A549 (cell line): ENCODE data around the gene CXCR4.

ENCODE experiments used
- BCL3 ChIP-seq: fragments of >200 bp; sonication (Bioruptor Twin); formaldehyde crosslinking; IDR thresholded peaks from 3 replicates; pipeline ENCODE4 v1.6.1; 2016
- CBX8 ChIP-seq: fragments of 200-600 bp; sonication (generic); IDR thresholded peaks from 2 replicates; pipeline ENCODE4 v1.6.1; 2016
- CTCF ChIP-seq: fragments of >200 bp; sonication (Bioruptor Twin); formaldehyde crosslinking; IDR thresholded peaks from 3 replicates; pipeline ENCODE4 v1.5.1; 2016
- EP300 ChIP-seq, 2 experiments: fragments of >200 bp; sonication (Bioruptor Twin); formaldehyde crosslinking; IDR thresholded peaks; 2 replicates in 1 of 2; 3 replicates in 1 of 2; pipeline ENCODE4 v1.6.1; 2016 to 2017
- FOSB ChIP-seq: fragments of 250-450 bp; sonication (Bioruptor Pico); IDR thresholded peaks from 2 replicates; pipeline ENCODE4 v1.5.0; 2020; ENCODE audit warnings: mild to moderate bottlenecking, moderate library complexity
- FOSL2 ChIP-seq, 2 experiments: fragments of 450-650 bp in 1 of 2; fragments of >200 bp in 1 of 2; sonication (Bioruptor Twin) in 1 of 2; formaldehyde crosslinking; IDR thresholded peaks; 2 replicates each; pipeline versions ENCODE4 v1.5.0 to v1.6.1; 2016 to 2020; ENCODE audit warnings: mild to moderate bottlenecking in 1 of 2, moderate library complexity in 1 of 2
- HDAC2 ChIP-seq: fragments of 200-600 bp; sonication (generic); IDR thresholded peaks from 2 replicates; pipeline ENCODE4 v1.6.1; 2016
- HOXB13 ChIP-seq: fragments of 250-450 bp; sonication (Bioruptor Pico); IDR thresholded peaks from 2 replicates; pipeline ENCODE4 v1.5.0; 2020; ENCODE audit warnings: low read depth, mild to moderate bottlenecking, moderate library complexity
- KDM5A ChIP-seq: fragments of 200-600 bp; sonication (generic); IDR thresholded peaks from 2 replicates; pipeline ENCODE4 v1.6.1; 2016; ENCODE audit warnings: antibody characterized with exemption, mild to moderate bottlenecking
- MAZ ChIP-seq: fragments of 150-350 bp; IDR thresholded peaks from 2 replicates; pipeline ENCODE4 v1.6.1; 2014; ENCODE audit warnings: antibody characterized with exemption, low read depth, low read length, borderline replicate concordance
- NFE2L2 ChIP-seq: fragments of 150-350 bp; conservative IDR thresholded peaks from 2 replicates; pipeline ENCODE4 v1.6.1; 2014; ENCODE audit warnings: low read length
- POLR2A ChIP-seq: IDR thresholded peaks from 2 replicates; pipeline ENCODE4 v1.6.1; 2012; ENCODE audit warnings: mild to moderate bottlenecking, low read length
- SMC3 ChIP-seq: fragments of >200 bp; sonication (Bioruptor Twin); formaldehyde crosslinking; IDR thresholded peaks from 3 replicates; pipeline ENCODE4 v1.6.1; 2018; ENCODE audit warnings: inconsistent platforms

GRCh38 chr2:136149011-136149410, 31.1 kb upstream of the CXCR4 start:
- TF ChIP-seq FOSL2 (IDR thresholded peaks at IDR 0.05) = no peak
- TF ChIP-seq FOSL2 (CRISPR knock-in tag; IDR thresholded peaks at IDR 0.05) = no peak
- no peak for TF ChIP-seq CTCF
- TF ChIP-seq POLR2A = no peak
- TF ChIP-seq SMC3 = no peak
- no peak for TF ChIP-seq EP300 (IDR thresholded peaks at IDR 0.05)
- TF ChIP-seq HOXB13 = no peak
- TF ChIP-seq NFE2L2 = no peak
- no peak for TF ChIP-seq BCL3
- TF ChIP-seq FOSB (CRISPR knock-in tag) = no peak
- TF ChIP-seq KDM5A = no peak
- no peak for TF ChIP-seq MAZ
- no peak for TF ChIP-seq CBX8
- TF ChIP-seq HDAC2 = no peak
